ENCODE measurements around the gene ACAN.
A peak's percentile ranks its signal among the peaks of the same experiment; 100 is the strongest.

The ACAN gene

DNA sequence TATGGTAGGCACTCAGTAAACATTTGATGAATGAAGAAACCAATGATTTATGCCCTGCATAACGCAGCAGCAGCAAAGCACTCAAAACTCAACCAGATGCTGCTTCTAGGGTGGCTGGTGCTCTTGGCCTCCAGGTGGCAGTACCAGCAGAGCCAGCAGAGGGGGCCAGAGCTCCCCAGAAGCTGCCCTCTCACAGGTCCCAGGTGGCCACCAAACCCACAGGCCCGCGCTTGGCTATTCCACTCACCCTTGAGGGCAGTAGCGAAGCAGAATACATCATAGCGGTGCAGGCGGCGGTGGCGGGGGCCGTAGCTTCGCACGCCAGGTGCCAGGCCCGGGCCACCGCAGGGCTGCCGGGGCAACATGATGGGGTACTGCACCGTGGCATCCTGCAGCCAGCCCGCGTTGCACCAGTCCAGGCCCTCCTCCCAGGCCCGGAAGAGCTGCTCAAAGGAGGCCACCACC is 75.5 kb downstream of the ACAN start:
- no peak for DNase-seq (ENCODE audit: low read depth in 2 of 2)

DNA sequence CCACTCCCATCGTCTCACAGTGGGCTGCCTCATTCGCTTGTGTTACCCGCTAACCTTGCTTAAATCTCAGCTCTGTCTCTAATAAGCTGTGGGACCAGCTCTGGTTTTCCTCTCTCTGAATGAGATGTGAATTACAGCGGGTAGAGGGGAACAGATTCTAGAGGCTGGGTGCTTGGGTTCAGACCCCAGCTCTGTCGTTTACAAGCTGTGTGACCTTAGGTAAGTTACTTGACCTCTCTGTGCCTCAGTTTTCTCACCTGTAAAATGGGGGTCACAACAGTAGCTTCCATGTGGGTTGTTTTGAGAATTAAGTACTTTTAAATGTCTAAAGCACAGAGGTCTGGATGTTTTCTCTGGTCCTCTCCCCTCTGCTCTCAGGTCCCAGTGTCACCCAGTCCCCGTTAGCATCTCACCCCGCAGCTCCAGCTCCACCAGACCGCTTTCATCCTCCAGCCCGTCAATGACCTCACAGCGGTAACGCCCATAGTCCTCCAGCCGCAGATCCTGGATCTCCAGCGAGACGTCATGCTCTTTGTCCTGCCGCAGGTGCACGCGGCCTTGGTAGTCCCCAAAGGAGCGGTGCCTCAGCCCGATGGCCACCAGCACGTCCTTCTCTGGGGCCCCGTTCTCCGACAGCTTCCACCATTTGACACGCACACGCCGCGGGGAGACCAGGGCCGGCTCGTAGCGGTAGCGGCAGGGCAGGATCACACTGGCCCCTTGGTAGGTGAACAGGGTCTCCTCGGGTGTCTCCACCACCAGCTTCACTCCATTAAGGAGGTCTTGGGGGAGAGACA is 77.9 kb downstream of the ACAN start:
- no peak for DNase-seq (ENCODE audit: low read depth in 2 of 2)

DNA sequence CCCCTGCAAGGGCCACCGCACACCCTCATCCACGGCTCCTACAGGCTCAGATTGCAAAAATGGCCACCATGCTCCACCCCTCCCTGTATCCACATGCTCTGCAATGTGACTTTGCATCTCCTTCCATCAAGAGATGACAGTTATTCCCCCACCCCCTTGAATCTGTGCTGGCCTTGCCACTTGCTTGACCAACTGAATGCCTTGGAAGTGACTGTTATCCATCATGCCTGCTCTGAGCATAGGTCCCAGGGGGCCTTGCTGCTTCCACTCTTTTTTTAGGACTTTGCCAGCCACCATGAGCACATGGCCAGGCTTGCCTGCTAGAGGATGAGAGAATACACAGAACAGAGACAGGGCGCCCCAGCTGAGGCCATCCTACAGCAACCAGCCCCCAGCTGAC is 78.5 kb downstream of the ACAN start:
- no peak for DNase-seq (ENCODE audit: low read depth in 2 of 2)

DNA sequence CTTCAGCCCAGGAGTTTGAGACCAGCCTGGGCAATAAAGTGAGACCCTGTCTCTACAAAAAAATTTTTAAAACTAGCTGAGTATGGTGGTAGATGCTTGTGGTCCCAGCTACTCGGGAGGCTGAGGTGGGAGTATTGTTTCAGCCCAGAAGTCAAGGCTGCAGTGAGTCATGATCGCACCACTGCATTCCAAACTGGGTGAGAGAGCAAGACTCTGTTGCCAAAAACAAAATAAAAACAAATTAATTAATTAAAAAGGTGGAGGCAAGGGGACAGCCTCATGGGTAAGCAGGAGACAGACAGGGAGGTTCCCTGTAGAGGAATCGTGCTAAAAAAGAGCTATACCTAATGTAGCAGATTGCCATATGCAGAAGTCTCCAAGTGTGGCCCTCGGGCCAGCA is 79.5 kb downstream of the ACAN start:
- DNase-seq (ENCODE audit: low read depth in 2 of 2): no peak

DNA sequence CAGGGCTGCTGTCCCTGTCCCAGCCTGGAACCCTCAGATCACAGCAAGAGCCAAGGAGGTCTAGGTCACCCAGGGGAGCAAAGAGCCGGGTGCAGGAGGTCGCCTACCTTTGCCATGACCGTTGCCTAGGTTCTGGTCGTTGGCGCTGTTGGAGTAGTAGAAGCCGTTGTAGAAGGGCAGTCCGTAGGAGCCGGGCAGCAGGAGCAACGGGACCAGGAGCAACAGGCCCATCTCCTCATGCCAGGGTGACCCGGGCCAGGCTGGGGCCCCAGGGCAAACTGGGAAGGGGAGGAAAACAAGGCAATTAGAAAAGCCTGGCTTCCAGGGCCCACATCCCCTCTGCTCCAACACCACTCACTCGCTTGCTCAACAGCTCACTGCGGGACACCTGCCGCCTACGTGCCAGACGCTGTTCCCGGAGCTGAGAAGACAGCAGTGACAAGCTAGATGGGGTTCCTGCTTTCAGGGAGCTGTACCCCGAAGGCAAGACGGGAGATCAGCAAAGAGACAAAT is 83.9 kb downstream of the ACAN start:
- no peak for DNase-seq (ENCODE audit: low read depth in 2 of 2)

DNA sequence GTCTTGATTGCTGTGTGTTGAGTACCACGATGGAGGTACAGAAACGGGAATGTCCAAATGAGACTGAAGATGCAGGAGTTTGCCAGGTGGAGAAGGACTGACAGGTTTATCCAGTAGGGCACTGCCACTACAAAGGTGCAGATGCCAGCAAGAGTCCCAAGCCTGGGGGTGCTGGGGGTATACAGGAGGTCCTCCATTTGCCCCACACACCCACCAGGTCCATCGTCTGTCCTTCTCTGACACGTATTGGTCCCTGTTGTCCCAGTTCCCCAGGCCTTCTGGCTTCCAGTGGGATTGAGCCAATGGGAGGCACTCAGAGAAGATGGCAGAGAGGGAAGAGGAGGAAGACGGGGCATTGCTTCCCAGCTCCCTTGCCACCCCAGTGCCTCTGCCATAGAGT is 85.5 kb downstream of the ACAN start:
- no peak for DNase-seq (ENCODE audit: low read depth in 2 of 2)

DNA sequence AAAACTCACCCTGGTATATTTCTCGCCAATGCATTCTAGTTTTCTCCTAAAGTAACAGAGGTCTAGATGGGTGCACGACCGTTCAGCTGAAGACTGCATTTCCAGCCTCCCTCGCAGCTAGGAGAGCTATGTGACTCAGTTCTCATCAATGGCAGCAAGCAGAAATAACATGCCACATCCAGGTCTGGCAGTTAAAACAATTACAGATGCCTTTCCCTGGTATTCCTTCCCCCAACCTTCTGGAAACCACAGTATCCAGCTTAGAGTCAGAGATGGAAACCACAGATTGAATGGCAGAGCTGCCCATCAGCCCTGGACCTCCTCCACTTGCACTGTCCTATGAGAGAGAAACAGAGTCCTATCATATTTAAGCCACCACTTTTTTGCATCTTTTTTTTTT is 87.3 kb downstream of the ACAN start:
- DNase-seq (ENCODE audit: low read depth in 2 of 2): no peak

DNA sequence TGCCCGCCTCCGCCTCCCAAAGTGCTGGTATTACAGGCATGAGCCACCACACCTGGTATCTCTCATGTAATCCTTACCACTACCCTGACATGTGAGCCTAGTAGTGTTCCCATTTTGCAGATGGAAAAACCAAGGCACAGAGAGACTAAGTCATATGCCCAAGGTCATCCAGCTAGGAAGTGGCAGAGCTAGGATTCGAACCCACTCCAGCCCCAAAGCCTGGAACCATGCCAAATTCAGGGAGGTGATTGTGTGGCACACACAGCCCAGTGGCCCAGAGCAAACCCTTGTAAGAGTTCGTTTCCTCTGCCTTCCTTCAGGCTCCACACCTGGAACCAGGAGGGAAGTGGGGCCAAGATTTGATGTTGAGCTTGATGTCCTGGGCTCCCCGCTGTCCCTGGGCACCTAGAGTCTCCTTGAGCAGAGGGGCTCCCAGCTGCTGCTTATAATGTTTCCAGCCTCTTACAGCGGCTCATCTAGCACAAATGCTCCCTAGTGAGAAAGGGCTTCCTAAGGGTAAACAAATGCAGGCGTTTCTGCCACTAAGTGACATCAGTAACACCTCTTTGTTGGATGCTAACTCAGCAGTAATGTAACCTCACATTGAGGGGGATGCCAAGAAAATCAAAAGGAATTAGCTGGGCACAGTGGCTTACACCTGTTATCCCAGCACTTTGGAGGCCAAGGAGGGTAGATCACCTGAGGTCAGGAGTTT is 88.5 kb downstream of the ACAN start:
- no peak for DNase-seq (ENCODE audit: low read depth in 2 of 2)

DNA sequence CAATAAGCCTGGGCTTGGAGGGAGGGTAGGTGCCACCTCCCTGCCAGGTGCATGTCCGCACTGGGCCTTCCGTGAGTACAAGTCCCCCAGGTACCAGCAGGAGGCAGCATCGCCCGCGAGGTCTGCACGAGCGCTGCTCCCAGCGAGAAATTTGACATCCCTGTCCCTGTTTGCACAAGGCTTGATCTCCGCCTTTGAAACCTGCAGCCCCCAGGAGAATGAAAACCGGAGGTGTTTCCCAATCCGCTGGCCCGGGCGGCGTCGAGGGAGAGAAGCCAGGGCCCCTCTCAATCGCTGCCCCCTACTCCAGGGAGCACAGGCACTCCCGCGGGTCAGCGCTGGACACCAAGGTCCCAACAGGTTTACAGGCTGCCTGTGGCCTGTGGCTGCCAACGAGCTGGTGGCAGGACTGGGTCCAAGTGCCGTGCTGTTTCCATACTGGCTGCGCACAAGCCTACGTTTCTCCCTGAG is 91.1 kb downstream of the ACAN start:
- peak; percentile 71 to 81 for DNase-seq (ENCODE audit: low read depth in 2 of 2)

DNA sequence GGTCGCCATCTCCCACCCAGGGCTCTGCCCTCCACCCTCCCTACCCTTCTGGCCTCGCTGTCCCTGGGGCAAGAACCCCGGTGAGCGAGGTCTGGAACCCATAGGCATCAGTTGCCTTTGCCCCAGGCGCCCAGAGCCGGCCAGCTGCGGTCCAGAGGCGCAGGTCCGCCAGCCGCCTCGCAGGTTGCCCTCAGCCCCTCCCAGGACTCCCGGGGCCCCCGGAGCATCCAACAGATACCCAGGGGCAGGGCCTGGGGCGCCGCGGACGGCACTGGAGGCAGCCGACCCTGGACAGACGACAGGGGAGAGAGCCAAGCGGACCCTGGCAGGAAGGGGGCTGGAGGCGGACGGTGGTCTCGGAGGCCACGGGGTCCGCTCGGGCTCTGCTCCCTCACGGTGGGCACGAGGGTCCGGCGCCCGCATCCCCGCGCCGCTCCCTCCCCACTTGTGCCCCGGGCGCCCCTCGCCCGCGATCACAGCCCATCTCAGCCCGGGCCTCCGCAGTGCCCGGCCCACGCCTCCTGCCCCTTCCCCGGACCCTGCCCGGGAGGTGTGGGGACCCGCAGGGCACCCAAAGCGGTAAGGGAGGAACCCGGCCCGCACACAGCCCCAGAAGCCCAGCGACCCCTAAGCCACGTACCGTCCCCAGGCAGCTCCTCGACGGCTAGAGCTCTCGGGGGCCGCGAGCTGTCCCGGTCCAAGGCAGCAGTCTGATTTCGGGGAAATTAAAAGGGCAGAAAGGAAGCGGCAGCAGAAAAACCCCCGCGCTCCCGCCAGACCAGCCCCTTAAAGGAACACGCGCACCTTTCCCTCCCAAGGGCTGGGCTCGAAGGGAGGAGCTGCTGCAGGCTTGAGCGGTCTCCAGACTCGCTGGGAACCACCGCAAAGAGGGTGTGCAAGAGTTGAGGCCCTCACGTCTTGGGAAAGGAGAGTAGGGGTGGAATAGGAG is 91.9 kb downstream of the ACAN start, which contains the start of gene HAPLN3:
Gene HAPLN3 (minus strand): TSS at position 726 of the 949 bp plus-strand sequence. CDS start 8,246 bp downstream, outside the sequence.
- DNase-seq (ENCODE audit: low read depth in 2 of 2): no peak

DNA sequence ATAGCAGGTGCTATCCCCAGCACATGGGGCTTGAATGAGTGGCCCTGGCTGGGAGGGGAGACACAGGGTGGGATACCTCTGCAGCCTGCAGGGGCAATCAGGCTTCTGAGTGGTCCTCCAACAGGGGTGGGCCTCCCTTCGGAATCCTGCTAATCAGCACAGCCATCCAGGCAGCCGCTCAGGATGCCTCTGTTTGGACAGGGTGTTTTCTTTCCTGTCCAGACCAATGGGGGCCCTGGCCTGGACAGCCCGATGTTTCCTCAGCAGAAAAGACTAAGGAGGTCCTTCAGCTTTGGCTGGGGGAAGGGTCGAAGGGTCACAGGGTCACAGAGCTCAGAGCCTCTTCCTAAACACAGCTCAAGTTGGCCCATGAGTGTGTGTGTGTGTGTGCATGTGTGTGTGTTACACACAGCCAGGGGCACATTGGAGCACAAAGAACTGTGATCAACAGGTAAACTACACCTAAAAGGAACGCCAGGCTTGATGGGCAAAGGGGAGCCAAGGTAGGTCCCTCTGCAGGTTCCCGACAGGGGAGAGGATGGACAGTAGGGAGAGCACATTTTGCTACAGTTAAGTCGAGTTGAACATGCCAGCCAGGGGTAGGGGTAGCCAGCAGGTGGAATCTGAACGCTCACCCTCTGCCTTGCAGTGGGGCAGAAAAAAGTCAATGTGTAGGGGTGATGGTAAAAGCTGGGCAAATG is 93.2 kb downstream of the ACAN start:
- DNase-seq (ENCODE audit: low read depth in 2 of 2): no peak

DNA sequence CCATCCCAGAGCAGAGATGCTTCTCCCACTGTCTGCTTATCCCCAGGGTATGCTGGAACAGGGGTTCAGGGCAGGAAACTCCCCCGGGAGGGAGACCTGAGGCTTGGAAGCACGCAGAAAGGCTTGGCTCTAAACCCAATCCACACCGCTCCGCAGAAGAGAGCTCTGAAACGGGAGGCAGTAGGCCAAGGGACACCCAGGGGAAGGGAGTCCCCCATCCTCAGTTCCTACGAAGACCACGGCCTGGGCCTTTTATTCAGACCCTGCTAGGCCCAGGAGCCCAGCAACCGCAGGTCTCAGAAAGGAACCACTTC is 93.9 kb downstream of the ACAN start:
- no peak for DNase-seq (ENCODE audit: low read depth in 2 of 2)

DNA sequence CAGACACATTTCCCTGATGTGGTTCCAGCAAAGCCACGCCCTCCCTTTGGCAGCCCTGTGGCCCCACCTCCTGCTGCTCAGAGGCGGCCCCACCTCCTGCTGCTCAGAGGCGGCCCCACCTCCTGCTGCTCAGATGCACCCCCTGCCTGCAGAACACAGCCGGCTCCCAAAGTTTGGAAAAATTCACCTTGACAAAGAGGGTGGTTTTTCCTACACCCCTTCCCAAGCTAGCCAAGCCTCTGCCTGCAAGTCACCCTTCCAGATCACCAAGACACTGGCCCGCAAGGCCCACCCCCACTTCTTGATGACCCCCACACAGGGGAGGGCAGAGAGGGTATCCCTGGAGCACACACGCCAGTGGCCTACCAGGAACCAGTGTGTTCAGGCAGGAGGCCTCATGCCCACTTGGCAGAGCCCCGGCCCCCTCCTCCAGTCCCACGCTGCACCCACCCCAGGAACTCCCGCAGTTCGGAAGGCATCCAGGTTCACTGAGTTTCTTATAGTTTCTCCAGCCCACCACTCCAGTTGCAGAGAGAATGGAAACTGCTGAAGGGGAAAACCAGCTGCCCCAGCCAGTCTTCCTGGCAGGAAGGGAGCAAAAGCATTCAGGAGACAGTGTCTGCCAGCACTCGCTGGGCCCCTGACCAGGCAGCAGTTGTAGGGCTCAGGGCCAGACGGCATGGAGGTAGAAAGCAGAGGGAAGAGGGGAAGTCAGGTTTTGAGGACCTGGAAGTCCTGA is 94.4 kb downstream of the ACAN start:
- DNase-seq (ENCODE audit: low read depth in 2 of 2): peak; percentile 28 to 66

DNA sequence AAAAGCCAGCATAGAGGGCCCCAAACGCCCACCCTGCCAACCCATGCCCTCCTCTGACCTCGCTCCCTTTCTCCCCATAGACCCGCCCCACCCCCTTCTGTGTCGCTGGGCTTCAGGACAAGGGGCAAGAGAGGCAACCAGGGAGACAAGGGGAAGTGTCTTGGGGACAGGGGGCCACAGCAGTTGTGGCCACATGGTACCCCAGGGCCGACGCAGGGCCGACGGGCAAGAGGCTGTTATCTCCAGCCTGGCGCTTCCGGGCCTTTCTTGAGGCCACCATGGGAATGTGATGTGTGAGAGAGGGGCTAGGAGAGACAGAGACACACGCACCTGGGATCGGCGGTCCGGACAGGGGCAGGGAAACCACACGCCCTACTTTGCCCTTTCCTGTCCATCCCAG is 95.5 kb downstream of the ACAN start:
- DNase-seq (ENCODE audit: low read depth in 2 of 2): no peak

DNA sequence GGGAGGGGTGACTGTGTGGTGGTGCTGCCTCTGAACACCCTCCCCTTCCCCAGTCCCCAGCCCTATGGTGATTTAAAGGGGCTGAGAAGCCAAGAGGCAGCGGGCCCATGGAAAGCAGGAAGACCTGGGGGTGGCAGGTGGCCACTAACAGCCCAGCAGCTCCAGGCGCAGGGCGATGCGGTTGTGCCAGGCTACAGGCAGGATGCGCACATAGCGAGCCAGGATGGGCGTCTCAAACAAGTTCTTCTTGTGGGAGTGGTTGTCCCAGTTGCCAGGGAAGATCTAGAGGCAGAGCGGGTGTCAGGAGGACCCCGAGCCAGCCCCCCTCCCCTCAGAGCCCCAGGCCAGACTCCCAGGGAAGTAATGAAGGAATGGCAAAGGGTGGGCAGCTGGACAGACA is 96.0 kb downstream of the ACAN start:
- no peak for DNase-seq (ENCODE audit: low read depth in 2 of 2)

DNA sequence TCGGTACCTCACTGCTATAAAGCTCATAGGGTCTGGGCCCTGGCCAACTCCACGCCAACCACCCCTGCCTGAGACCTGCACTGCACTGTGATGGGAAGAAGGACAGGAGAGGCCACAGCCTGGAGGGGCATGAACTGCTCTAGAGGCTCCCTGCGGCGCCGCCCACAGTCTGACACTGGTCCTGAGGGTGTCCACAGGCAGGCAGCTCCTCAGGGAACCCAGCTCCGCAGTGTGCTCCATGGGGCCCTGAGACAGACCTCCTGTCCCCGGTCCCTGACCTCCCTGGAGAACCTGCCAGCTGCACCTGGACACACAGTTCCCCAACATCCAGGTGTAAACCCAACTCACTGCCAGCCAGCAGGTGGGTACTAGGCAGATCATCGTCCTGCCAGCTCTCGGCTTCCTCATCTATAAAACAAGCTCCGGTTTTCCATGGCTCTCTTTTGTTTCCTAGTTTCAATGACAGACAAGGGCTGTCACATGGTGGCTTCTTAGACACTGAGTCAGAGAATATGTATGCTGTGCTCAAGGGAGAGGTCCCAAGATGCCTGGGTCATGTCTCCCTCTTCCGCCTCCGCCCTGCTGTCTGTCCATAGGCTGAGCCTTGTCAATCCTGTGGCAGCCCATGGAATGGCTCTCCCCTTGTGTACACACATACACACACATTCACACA is 97.2 kb downstream of the ACAN start:
- DNase-seq (ENCODE audit: low read depth in 2 of 2): no peak

DNA sequence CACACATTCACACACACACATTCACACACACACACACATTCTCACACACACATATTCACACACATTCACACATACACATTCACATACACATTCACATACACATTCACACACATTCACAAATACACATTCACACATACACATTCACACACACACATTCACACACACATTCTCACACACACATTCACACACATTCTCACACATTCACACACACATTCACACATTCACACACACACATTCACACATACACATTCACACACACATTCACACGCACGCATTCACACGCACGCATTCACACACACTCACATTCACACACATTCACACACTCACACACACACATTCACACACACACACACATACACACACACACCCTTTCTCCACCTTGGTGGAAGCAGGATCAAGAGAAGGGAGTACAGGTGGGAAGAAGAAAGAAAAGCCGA is 97.8 kb downstream of the ACAN start:
- DNase-seq (ENCODE audit: low read depth in 2 of 2): no peak

DNA sequence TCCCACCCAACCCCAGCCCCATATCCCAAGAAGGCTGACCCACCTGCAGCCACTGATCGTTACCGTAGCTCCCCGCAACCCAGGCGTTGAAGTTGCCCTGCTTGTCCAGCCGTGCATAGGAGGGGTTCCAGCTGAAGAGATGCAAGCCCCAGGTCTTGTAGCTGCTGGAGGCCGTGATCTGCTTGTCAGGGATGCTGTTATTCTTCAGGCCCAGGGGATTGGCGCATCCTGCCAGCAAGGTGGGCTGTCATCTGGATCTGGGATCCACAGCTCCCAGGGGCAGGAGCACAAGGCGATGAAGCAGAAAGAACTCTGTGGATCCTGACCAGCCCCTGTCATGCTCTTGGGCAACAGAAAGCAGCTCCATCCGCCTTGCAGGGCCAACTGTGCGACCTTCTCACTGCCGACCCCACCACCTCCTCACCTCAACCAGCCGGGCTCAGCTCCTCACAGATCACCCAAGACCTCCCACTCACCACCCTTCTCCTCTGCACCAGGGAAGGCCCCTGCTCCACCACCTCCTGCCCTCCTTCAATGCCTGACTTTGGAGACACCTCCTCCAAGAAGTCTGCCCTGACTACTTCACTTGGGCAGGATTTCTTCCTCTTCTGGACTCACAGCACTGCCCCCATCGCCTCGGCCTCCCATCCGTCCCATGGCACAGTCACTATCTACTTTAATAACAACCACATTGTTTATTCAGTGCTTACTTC is 98.4 kb downstream of the ACAN start:
- no peak for DNase-seq (ENCODE audit: low read depth in 2 of 2)

DNA sequence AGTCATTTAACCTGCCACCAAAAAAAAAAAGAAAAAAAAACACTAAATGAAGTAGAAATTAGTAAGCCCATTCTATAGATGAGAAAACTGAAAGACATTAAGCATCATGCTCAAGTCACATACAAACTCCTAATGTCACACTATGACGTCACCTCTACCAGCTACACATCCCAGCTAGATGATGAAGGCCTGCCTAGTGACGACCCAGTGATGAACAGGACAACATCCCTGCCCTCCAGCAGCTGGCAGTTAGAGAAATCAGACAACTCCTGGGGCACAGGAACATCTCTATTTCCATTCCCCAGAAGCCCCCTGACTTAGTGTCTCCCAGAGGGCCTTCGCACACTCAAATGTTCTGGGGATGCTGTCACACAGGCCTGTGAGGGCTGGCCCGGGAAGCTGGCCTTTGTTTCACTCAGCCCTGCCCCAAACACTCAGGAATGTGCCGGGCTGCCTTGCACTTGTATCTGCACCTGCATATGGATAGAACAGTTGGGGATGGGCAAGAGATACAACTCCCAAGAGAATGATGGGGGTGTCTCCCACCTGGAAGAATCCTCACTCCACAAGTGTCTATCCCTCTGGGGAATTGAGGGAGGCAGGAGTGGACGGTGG is 99.1 kb downstream of the ACAN start:
- no peak for DNase-seq (ENCODE audit: low read depth in 2 of 2)
